Frontal cortex (tissue), 1 donor: ENCODE measurements around the gene INF2. TPM values are rescaled to one million over a fixed set of nuclear protein-coding genes. Genes with fewer than 3 reads are reported as not detected.

ENCODE experiments used
- small RNA-seq: library from RNA; depleted of rRNA; stranded (forward); fragments of <200 nt; gene quantifications from one replicate; pipeline ENCODE3, GENCODE V24; 2014
- total RNA-seq: library from RNA; depleted of rRNA; stranded (reverse); fragments of >200 nt; gene quantifications from one replicate; pipeline ENCODE4 v1.2.3, GENCODE V29; 2014

Gene INF2
- total RNA-seq, 1 donor from 2014 or later = 5.3 TPM

Small RNAs within 50 kb of the gene (small RNA-seq; reads per million reads assigned to genes)
- gene MIR4710 = not detected

Other genes with a start within 250 kb of the INF2 start
- not detected for gene C14orf180, start 109.9 kb upstream of the INF2 start, total RNA-seq
- 42.0 TPM for gene TMEM179, start 84.8 kb upstream of the INF2 start, total RNA-seq
- 1.6 TPM for gene ADSS1, start 34.6 kb downstream of the INF2 start, total RNA-seq
- 20.4 TPM for gene SIVA1, start 63.5 kb downstream of the INF2 start, total RNA-seq
- 130 TPM for gene AKT1, start 106.1 kb downstream of the INF2 start, total RNA-seq
- gene ZBTB42, start 111.5 kb downstream of the INF2 start, total RNA-seq = 0.41 TPM
- gene CEP170B, start 175.7 kb downstream of the INF2 start, total RNA-seq = 18.3 TPM
- 3.7 TPM for gene PLD4, start 235.3 kb downstream of the INF2 start, total RNA-seq